Peyer's patch (tissue), 4 donors: ENCODE measurements around the gene EPHA1. TPM values are rescaled to one million over a fixed set of nuclear protein-coding genes. Genes with fewer than 3 reads are reported as not detected.

ENCODE experiments used
- DNase-seq, 3 donors: peaks; one replicate each; pipeline ENCODE4 v3.0.0-alpha.2; 2017 to 2019
- H3K27ac ChIP-seq, 4 donors: fragments of 200-600 bp; sonication (generic); one replicate each; pipeline ENCODE4 v1.5.1; 2016 to 2019
- H3K27me3 ChIP-seq, 2 donors: fragments of 200-600 bp; sonication (generic); one replicate each; pipeline ENCODE4 v1.5.1; 2019
- H3K36me3 ChIP-seq, 3 donors: fragments of 200-600 bp; sonication (generic); one replicate each; pipeline ENCODE4 v1.5.1; 2016 to 2019
- H3K4me1 ChIP-seq, 4 donors: fragments of 200-600 bp; sonication (generic); one replicate each; pipeline ENCODE4 v1.5.1; 2016 to 2019
- H3K4me3 ChIP-seq, 4 donors: fragments of 200-600 bp; sonication (generic); 1 replicate in 3 of 4; 2 replicates in 1 of 4; pipeline ENCODE4 v1.5.1; 2016 to 2019; ENCODE audit warnings: mild to moderate bottlenecking in 1 of 4
- H3K9me3 ChIP-seq, 4 donors: fragments of 200-600 bp; sonication (generic); one replicate each; pipeline ENCODE4 v1.5.1; 2016 to 2019; ENCODE audit warnings: mild to moderate bottlenecking in 1 of 4
- POLR2A ChIP-seq, 2 donors: fragments of 450-650 bp; IDR thresholded peaks; one replicate each; pipeline ENCODE4 v1.5.1; 2017; ENCODE audit warnings: antibody characterized with exemption in 2 of 2, mild to moderate bottlenecking in 2 of 2, moderate library complexity in 2 of 2
- total RNA-seq, 4 donors: library from RNA; depleted of rRNA; stranded (reverse); fragments of >200 nt; gene quantifications; one replicate each; pipeline ENCODE4 v1.1.0, GENCODE V29; 2016
- TF ChIP-seq, protein P1 (sequence below), 6 experiments: fragments of 450-650 bp in 4 of 6; fragments of 200-600 bp in 2 of 6; sonication (generic) in 1 of 6; IDR thresholded peaks; one replicate each; pipeline ENCODE4 v1.5.1; 2017 to 2019; ENCODE audit warnings: antibody characterized with exemption in 6 of 6, mild to moderate bottlenecking in 3 of 6, moderate library complexity in 1 of 6

Gene EPHA1
- total RNA-seq, 4 donors from 2014 or later, result 52.5 to 81.3 (median 63.9) TPM

DNA sequence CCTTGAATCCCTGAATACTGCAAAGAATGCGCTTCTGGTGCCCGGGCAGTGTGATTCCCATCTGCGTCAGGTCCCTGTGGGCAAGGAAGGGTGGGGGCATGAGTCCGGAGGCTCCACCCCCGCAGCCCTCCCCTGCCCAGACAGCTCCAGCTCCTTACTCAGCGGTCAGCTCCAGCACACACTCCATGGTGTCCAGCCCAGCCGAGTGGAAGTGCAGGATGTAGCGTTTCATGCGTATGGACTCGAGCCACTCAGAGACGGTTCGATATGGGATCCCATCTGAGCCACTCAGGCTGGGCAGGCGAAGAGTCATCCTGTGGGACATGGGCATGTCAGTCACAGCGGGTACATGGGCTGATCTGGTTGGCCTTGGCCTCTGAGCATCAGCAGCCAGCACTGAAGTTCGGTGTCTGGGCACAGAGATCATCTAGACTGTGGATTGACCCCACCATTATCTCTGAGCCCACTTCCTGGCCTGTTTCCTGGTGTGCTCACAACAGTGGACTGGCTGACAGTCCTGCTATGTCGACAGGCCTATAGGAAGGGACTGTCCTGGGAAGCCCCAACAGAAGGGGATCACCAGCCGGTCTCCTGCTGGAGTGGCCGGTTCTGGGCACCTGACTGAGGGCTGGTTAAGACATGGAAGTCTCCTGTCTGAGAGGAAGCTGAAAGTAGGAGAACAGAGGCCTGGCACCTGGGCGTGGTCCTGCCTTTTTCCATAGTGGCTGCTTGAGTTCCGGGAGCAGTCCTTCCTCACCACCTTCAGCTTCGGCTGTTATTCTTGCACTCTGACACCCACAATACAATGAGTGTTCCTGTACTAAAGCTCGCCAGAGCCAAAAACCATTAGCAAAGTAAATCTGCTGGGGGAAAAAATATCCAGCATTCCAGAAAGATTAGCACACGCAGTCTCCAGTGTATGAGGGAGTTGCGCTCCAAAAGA, 16.9 kb downstream of the EPHA1 start:
- no peaks in the 10 kb centered on the region for H3K9me3 ChIP-seq
- H3K4me3 ChIP-seq, result no peak overlapping the region
- peaks cover 0 to 61% (median 2%) of the 10 kb centered on the region in 4 donors for H3K4me1 ChIP-seq
- no peaks in the 10 kb centered on the region for H3K27me3 ChIP-seq
- no peak for TF ChIP-seq POLR2A (IDR thresholded peaks at IDR 0.05)
- peaks cover 0 to 64% (median 0%) of the 10 kb centered on the region in 3 donors for H3K36me3 ChIP-seq
- peak overlapping the region; percentile 65 to 83 (median 75) for H3K27ac ChIP-seq
- peak in 2 of 3 donors; percentile 63 to 64 for DNase-seq

DNA sequence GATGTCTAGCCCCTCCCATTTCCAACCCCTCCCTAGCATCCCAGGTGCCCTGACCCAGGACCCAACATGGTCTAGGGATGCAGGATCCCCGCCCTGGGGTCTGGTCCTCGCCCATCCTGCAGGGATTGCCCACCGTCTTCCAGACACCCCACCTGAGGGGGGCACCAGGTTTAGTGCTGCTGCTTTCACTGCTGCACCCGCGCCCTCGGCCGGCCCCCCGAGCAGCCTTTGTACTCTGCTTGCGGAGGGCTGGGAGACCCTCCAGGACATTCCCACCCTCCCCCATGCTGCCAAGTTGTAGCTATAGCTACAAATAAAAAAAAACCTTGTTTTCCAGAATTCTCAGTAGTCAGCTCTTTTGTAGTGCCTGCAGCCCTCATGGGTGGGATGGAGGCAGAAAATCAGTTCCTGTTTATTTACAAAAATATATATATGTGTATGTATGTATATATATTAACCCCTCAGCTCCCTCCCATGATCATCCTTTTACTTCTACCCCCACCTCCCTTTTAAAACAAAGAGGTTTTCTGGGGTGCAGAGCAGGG, 17.8 kb downstream of the EPHA1 start:
- H3K27me3 ChIP-seq, result no peaks in the 10 kb centered on the region
- no peaks in the 10 kb centered on the region for H3K9me3 ChIP-seq
- peak in 1 of 3 donors; percentile 43 for DNase-seq
- H3K27ac ChIP-seq, result peak overlapping the region; percentile 32 to 83 (median 75)
- TF ChIP-seq POLR2A (IDR thresholded peaks at IDR 0.05), result no peak
- TF ChIP-seq, protein P1, sequence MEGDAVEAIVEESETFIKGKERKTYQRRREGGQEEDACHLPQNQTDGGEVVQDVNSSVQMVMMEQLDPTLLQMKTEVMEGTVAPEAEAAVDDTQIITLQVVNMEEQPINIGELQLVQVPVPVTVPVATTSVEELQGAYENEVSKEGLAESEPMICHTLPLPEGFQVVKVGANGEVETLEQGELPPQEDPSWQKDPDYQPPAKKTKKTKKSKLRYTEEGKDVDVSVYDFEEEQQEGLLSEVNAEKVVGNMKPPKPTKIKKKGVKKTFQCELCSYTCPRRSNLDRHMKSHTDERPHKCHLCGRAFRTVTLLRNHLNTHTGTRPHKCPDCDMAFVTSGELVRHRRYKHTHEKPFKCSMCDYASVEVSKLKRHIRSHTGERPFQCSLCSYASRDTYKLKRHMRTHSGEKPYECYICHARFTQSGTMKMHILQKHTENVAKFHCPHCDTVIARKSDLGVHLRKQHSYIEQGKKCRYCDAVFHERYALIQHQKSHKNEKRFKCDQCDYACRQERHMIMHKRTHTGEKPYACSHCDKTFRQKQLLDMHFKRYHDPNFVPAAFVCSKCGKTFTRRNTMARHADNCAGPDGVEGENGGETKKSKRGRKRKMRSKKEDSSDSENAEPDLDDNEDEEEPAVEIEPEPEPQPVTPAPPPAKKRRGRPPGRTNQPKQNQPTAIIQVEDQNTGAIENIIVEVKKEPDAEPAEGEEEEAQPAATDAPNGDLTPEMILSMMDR (IDR thresholded peaks at IDR 0.05), result no peak
- H3K4me3 ChIP-seq, result no peak overlapping the region
- peaks cover 0 to 61% (median 5%) of the 10 kb centered on the region in 4 donors for H3K4me1 ChIP-seq
- H3K36me3 ChIP-seq, result peaks cover 0 to 64% (median 0%) of the 10 kb centered on the region in 3 donors

DNA sequence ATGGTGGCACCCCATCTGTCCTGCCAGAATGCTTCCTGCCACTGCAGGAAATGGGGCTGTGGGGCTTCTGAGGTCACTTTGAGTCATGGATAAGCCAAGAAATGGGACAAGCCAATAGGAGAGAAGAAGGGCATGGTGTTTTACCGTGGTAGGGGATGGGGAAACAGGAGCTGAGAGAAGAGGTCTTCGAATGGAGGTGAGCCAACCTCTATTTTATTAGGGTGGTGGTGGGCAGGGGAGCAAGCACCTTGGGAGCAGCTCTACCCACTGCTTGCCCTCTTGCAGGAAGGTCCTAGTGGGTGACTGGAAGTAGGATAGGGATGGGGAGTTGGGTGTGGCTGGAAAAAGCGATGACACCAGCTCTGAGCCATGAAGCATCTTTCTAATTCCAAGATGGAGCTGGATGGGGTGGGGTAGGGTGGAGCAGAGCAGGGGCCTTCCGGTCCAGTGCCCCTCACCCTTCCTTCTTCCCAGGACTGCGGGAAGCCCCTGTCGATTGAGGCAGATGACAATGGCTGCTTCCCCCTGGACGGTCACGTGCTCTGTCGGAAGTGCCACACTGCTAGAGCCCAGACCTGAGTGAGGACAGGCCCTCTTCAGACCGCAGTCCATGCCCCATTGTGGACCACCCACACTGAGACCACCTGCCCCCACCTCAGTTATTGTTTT, 18.4 kb downstream of the EPHA1 start:
- peaks cover 0 to 60% (median 6%) of the 10 kb centered on the region in 4 donors for H3K4me1 ChIP-seq
- TF ChIP-seq POLR2A (IDR thresholded peaks at IDR 0.05), result no peak
- TF ChIP-seq, protein P1 (IDR thresholded peaks at IDR 0.05), result no peak
- no peaks in the 10 kb centered on the region for H3K9me3 ChIP-seq
- H3K36me3 ChIP-seq, result peaks cover 0 to 64% (median 0%) of the 10 kb centered on the region in 3 donors
- no peak overlapping the region for H3K4me3 ChIP-seq
- H3K27me3 ChIP-seq, result no peaks in the 10 kb centered on the region
- H3K27ac ChIP-seq, result peak overlapping the region in 2 of 4 donors; percentile 17 to 35
- DNase-seq, result no peak

DNA sequence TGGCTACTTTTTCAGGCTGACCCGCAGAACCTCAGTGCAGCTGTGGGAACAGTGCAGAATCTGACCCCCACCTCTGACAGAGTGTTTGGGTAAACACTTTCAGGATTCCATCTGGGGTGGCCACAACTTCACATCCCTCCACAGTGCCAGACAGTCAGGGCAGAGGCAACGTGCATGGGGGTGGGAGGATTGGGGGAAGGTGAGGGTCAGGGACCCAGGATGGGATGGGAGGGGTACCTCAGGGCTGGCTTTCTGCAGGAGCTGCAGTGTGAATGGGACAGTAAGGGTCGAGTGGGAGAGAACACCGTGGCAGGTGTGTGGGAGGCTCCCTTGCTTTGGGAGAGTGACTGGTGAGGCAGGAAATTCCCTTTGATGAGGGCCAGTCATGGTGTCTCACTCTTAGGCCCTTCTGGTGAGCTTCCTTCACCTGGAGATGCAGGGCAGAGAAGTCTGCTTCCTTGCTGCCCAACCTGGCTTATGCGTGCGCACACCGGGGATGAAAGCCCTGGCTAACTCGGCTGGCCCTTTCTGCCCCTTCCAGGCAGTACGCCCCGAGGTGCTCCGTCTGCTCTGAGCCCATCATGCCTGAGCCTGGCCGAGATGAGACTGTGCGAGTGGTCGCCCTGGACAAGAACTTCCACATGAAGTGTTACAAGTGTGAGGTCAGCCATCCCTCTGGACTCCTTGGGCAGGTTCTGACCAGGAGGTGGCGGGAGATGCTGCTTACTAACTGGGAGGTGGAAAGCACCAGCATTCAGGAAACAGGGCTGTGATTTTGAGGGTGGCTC, 19.1 kb downstream of the EPHA1 start:
- Histone ChIP-seq H3K36me3 (peaks cover 0 to 64% (median 0%) of the 10 kb centered on the region in 3 donors), H3K27ac (peak overlapping the region in 2 of 4 donors; percentile 17 to 25)

DNA sequence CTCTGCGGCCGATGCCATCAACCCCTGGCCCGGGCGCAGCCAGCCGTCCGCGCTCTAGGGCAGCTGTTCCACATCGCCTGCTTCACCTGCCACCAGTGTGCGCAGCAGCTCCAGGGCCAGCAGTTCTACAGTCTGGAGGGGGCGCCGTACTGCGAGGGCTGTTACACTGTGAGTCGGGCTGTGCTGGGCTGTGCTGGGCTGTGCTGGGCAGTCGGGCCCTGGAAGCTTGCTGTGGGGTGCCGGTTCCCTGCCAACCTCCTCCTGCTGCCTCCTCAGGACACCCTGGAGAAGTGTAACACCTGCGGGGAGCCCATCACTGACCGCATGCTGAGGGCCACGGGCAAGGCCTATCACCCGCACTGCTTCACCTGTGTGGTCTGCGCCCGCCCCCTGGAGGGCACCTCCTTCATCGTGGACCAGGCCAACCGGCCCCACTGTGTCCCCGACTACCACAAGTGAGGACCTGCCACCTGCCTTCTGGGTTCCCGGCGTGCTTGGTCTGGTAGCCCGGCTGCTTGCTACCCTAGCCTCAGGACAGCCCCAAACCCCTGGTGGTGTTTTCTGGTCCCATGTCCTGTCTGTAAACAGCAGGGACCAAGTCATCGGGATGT, 20.1 kb downstream of the EPHA1 start:
- no peaks in the 10 kb centered on the region for H3K27me3 ChIP-seq
- DNase-seq, result peak in 2 of 3 donors; percentile 46 to 47
- H3K4me1 ChIP-seq, result peaks cover 0 to 69% (median 10%) of the 10 kb centered on the region in 4 donors
- no peak overlapping the region for H3K27ac ChIP-seq
- peaks cover 0 to 58% (median 0%) of the 10 kb centered on the region in 3 donors for H3K36me3 ChIP-seq
- H3K4me3 ChIP-seq, result no peak overlapping the region
- H3K9me3 ChIP-seq, result no peaks in the 10 kb centered on the region
- no peak for TF ChIP-seq POLR2A (IDR thresholded peaks at IDR 0.05)
- TF ChIP-seq, protein P1 (IDR thresholded peaks at IDR 0.05), result no peak

More for the DNA sequence above, 19.1 kb downstream of the EPHA1 start:
- no peak for TF ChIP-seq POLR2A (IDR thresholded peaks at IDR 0.05)
- TF ChIP-seq, protein P1 (IDR thresholded peaks at IDR 0.05), result no peak
- H3K4me3 ChIP-seq, result no peak overlapping the region
- peak in 1 of 3 donors; percentile 47 for DNase-seq
- no peaks in the 10 kb centered on the region for H3K9me3 ChIP-seq
- peaks cover 0 to 62% (median 10%) of the 10 kb centered on the region in 4 donors for H3K4me1 ChIP-seq
- no peaks in the 10 kb centered on the region for H3K27me3 ChIP-seq
